Fibroblast of lung (primary cell): ENCODE measurements around the gene ATRNL1.

Experiments
- CTCF ChIP-seq, 2 donors: IDR thresholded peaks in 1 of 2; conservative IDR thresholded peaks in 1 of 2; 1 replicate in 1 of 2; 2 replicates in 1 of 2; pipeline ENCODE4 v1.5.1; 2011 to 2012; ENCODE audit warnings: low read length in 2 of 2, control low read depth in 1 of 2, inconsistent platforms in 1 of 2, low read depth in 1 of 2, mild to moderate bottlenecking in 1 of 2
- EZH2 ChIP-seq: IDR thresholded peaks from 2 replicates; pipeline ENCODE4 v1.5.1; 2012; ENCODE audit warnings: low read length, control low read depth, mild to moderate bottlenecking; ENCODE audit errors: missing control alignments

GRCh38 chr10:115049960-115050359 lies 43.2 kb upstream of the ATRNL1 start:
- TF ChIP-seq CTCF (conservative IDR thresholded peaks at IDR 0.05 in 1 of 2, IDR thresholded peaks at IDR 0.05 in 1 of 2; ENCODE audit: low read depth in 1 of 2, low read length in 2 of 2) (no peak), EZH2 (no peak)
